Panc1 (cell line): ENCODE data around the gene NR2C2. TPM values are rescaled to one million over a fixed set of nuclear protein-coding genes. Genes with fewer than 3 reads are reported as not detected.

Experiments used
- ATAC-seq: fragments of 200-7000 bp; cut with Tn5 transposase; 2 replicates; pipeline ENCODE4 v1.9.1; 2020; ENCODE audit warnings: mild to moderate bottlenecking, moderate library complexity
- BruUV-seq: library from RNA; stranded (reverse); fragments of 400-500 nt; replicated peaks from 2 replicates; lab custom pipeline; 2021; lab: Mats Ljungman, UMichigan
- CTCF ChIA-PET: fragments of 300-600 bp; sonication (Branson Sonifier 250); formaldehyde crosslinking; loops from one replicate; lab custom pipeline; 2022; ENCODE audit warnings: antibody characterized with exemption; lab: Charles Lee
- POLR2A ChIA-PET: fragments of 300-600 bp; sonication (Branson Sonifier 250); formaldehyde crosslinking; loops from one replicate; lab custom pipeline; 2022; ENCODE audit warnings: antibody characterized with exemption; lab: Charles Lee
- DNase-seq: peaks from one replicate; pipeline ENCODE4 v3.0.0-alpha.2; 2010; ENCODE audit warnings: low read depth, low spot score
- H3K27ac ChIP-seq: 2 replicates; pipeline ENCODE4 v1.5.1; 2011; ENCODE audit warnings: mild to moderate bottlenecking, low read length, inconsistent platforms
- H3K27me3 ChIP-seq: fragments of 200-500 bp; sonication (Bioruptor generic); 2 replicates; pipeline ENCODE4 v1.6.0; 2014; ENCODE audit warnings: low read length, inconsistent platforms; ENCODE audit not compliant: control insufficient read depth, insufficient read depth
- H3K36me3 ChIP-seq: fragments of 200-500 bp; sonication (Bioruptor generic); 2 replicates; pipeline ENCODE4 v1.5.1; 2014; ENCODE audit warnings: inconsistent platforms, mild to moderate bottlenecking, low read length, moderate library complexity; ENCODE audit not compliant: control insufficient read depth, insufficient read depth
- H3K4me1 ChIP-seq: 2 replicates; pipeline ENCODE4 v1.5.1; 2011; ENCODE audit warnings: inconsistent platforms, mild to moderate bottlenecking, low read length, moderate library complexity; ENCODE audit not compliant: control insufficient read depth, insufficient read depth
- H3K4me3 ChIP-seq, 2 experiments: 2 replicates each; pipeline ENCODE4 v1.5.1; 2011 to 2012; ENCODE audit warnings: low read depth in 2 of 2, low read length in 2 of 2, mild to moderate bottlenecking in 2 of 2, inconsistent platforms in 1 of 2, moderate library complexity in 1 of 2
- H3K9me3 ChIP-seq: fragments of 200-500 bp; sonication (Bioruptor generic); 2 replicates; pipeline ENCODE4 v1.5.1; 2014; ENCODE audit warnings: low read depth, mild to moderate bottlenecking, inconsistent platforms, low read length, moderate library complexity; ENCODE audit not compliant: control insufficient read depth, insufficient read depth
- POLR2AphosphoS5 ChIP-seq: IDR thresholded peaks from 2 replicates; pipeline ENCODE4 v1.6.1; 2012; ENCODE audit warnings: mild to moderate bottlenecking, low read depth, low read length, moderate library complexity
- REST ChIP-seq, 2 experiments: IDR thresholded peaks; 2 replicates each; pipeline ENCODE4 v1.6.1; 2011 to 2012; ENCODE audit warnings: low read depth in 2 of 2, control low read depth in 1 of 2, low read length in 1 of 2, mild to moderate bottlenecking in 1 of 2, moderate library complexity in 1 of 2; ENCODE audit not compliant: insufficient read depth in 1 of 2
- SIN3A ChIP-seq: IDR thresholded peaks from 2 replicates; pipeline ENCODE4 v1.6.1; 2012; ENCODE audit warnings: low read depth, mild to moderate bottlenecking, low read length, moderate library complexity, borderline replicate concordance; ENCODE audit not compliant: insufficient read depth
- TCF7L2 ChIP-seq: IDR thresholded peaks from 2 replicates; pipeline ENCODE4 v1.6.1; 2011; ENCODE audit warnings: mild to moderate bottlenecking, low read depth, low read length, inconsistent platforms
- in situ Hi-C: cut with HindIII; loops from 2 replicates; pipeline ENCODE4 v1.10.0; 2016; ENCODE audit warnings: low sequenced_read_pairs, low pct_unique_long_range_greater_than_20kb
- intact Hi-C: fragments of 100-400 bp; cut with micrococcal nuclease; formaldehyde crosslinking; loops from one replicate; pipeline ENCODE4 v1.10.0; 2022; ENCODE audit not compliant: unreplicated experiment
- total RNA-seq: library from RNA; stranded (reverse); gene quantifications from one replicate; pipeline ENCODE4 v1.2.1, GENCODE V29; 2021; ENCODE audit not compliant: unreplicated experiment
- TF ChIP-seq, protein P1 (sequence below): fragments of 450-650 bp; IDR thresholded peaks from 2 replicates; pipeline ENCODE4 v1.5.1; 2017; ENCODE audit warnings: mild to moderate bottlenecking

NR2C2 gene
- total RNA-seq, 1 experiment from 2014 or later, result 30.6 TPM

GRCh38 chr3:14959359-14959943, 12.1 kb downstream of the NR2C2 start:
- no peaks in the 10 kb centered on the region for H3K27me3 ChIP-seq
- ChIA-PET CTCF (no interaction called here), POLR2A (no interaction called here)
- no peak overlapping the region for H3K27ac ChIP-seq
- H3K4me3 ChIP-seq, result no peak overlapping the region
- no peak for ATAC-seq
- BruUV-seq, result no TSS peak
- no peaks in the 10 kb centered on the region for H3K4me1 ChIP-seq
- H3K36me3 ChIP-seq, result no peaks in the 10 kb centered on the region
- in situ Hi-C loops, result no loop called here
- intact Hi-C loops, result no loop called here
- DNase-seq, result no peak
- no peaks in the 10 kb centered on the region for H3K9me3 ChIP-seq
- TF ChIP-seq, protein P1, sequence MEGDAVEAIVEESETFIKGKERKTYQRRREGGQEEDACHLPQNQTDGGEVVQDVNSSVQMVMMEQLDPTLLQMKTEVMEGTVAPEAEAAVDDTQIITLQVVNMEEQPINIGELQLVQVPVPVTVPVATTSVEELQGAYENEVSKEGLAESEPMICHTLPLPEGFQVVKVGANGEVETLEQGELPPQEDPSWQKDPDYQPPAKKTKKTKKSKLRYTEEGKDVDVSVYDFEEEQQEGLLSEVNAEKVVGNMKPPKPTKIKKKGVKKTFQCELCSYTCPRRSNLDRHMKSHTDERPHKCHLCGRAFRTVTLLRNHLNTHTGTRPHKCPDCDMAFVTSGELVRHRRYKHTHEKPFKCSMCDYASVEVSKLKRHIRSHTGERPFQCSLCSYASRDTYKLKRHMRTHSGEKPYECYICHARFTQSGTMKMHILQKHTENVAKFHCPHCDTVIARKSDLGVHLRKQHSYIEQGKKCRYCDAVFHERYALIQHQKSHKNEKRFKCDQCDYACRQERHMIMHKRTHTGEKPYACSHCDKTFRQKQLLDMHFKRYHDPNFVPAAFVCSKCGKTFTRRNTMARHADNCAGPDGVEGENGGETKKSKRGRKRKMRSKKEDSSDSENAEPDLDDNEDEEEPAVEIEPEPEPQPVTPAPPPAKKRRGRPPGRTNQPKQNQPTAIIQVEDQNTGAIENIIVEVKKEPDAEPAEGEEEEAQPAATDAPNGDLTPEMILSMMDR, result no peak
- TF ChIP-seq SIN3A (no peak), REST (IDR thresholded peaks at IDR 0.05; ENCODE audit: insufficient read depth in 1 of 2, low read depth in 2 of 2, low read length in 1 of 2) (no peak), TCF7L2 (no peak), POLR2AphosphoS5 (no peak)

- DNase-seq, result no peak
- no peak for ATAC-seq
- no peak overlapping the region for H3K27ac ChIP-seq
- POLR2A ChIA-PET, result no interaction called here
- TF ChIP-seq SIN3A, result no peak
- TF ChIP-seq POLR2AphosphoS5, result no peak
- no peak for TF ChIP-seq REST (IDR thresholded peaks at IDR 0.05; ENCODE audit: insufficient read depth in 1 of 2, low read depth in 2 of 2, low read length in 1 of 2)
- CTCF ChIA-PET, result no interaction called here
- no TSS peak for BruUV-seq
- no peaks in the 10 kb centered on the region for H3K4me1 ChIP-seq
- intact Hi-C loops (no loop called here), in situ Hi-C loops (no loop called here)
- no peaks in the 10 kb centered on the region for H3K27me3 ChIP-seq
- no peaks in the 10 kb centered on the region for H3K36me3 ChIP-seq
- no peak overlapping the region for H3K4me3 ChIP-seq
- H3K9me3 ChIP-seq, result no peaks in the 10 kb centered on the region
These were observed 15.4 kb downstream of the NR2C2 start for GRCh38 chr3:14962762-14963161.
